Fibroblast of lung (primary cell): ENCODE data around the gene PRR36.

ENCODE experiments used
- EZH2 ChIP-seq: IDR thresholded peaks from 2 replicates; pipeline ENCODE4 v1.5.1; 2012; ENCODE audit warnings: low read length, control low read depth, mild to moderate bottlenecking; ENCODE audit errors: missing control alignments
- TF ChIP-seq, protein P1 (sequence below), 2 donors: IDR thresholded peaks in 1 of 2; conservative IDR thresholded peaks in 1 of 2; 1 replicate in 1 of 2; 2 replicates in 1 of 2; pipeline ENCODE4 v1.5.1; 2011 to 2012; ENCODE audit warnings: low read length in 2 of 2, control low read depth in 1 of 2, inconsistent platforms in 1 of 2, low read depth in 1 of 2, mild to moderate bottlenecking in 1 of 2

GRCh38 chr19:7861619-7862412 lies 12.4 kb downstream of the PRR36 start:
- TF ChIP-seq, protein P1, sequence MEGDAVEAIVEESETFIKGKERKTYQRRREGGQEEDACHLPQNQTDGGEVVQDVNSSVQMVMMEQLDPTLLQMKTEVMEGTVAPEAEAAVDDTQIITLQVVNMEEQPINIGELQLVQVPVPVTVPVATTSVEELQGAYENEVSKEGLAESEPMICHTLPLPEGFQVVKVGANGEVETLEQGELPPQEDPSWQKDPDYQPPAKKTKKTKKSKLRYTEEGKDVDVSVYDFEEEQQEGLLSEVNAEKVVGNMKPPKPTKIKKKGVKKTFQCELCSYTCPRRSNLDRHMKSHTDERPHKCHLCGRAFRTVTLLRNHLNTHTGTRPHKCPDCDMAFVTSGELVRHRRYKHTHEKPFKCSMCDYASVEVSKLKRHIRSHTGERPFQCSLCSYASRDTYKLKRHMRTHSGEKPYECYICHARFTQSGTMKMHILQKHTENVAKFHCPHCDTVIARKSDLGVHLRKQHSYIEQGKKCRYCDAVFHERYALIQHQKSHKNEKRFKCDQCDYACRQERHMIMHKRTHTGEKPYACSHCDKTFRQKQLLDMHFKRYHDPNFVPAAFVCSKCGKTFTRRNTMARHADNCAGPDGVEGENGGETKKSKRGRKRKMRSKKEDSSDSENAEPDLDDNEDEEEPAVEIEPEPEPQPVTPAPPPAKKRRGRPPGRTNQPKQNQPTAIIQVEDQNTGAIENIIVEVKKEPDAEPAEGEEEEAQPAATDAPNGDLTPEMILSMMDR (conservative IDR thresholded peaks at IDR 0.05 in 1 of 2, IDR thresholded peaks at IDR 0.05 in 1 of 2; ENCODE audit: low read depth in 1 of 2, low read length in 2 of 2): no peak
- TF ChIP-seq EZH2: no peak
